NCI-H2196 treated with DMSO at 0.1 percent for 48 hours (cell line): ENCODE results near the gene INTS6.
"Not testable (repeated sequence)": the region's sequence is repeated elsewhere in the genome, so short reads cannot be mapped to it uniquely, and the experiment has no call there.

Experiments
- DNase-seq: peaks from one replicate; lab custom pipeline; 2025; ENCODE audit not compliant: unreplicated experiment; lab: John Stamatoyannopoulos, UW

INTS6 gene

DNA sequence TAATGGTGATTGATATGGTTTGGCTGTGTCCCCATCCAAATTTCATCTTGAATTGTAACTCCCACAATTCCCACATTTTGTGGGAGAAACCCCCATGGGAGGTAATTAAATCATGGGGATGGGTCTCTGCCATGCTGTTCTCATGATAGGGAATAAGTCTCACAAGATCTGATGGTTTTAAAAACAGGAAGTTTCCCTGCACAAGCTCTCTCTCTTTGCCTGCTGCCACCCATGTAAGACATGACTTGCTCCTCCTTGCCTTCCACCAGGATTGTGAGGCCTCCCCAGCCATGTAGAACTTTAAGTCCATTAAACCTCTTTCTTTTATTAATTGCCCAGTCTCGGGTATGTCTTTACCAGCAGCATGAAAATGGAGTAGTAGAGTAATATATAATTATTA lies 37.5 kb downstream of the INTS6 start:
- DNase-seq, result not testable (repeated sequence)

DNA sequence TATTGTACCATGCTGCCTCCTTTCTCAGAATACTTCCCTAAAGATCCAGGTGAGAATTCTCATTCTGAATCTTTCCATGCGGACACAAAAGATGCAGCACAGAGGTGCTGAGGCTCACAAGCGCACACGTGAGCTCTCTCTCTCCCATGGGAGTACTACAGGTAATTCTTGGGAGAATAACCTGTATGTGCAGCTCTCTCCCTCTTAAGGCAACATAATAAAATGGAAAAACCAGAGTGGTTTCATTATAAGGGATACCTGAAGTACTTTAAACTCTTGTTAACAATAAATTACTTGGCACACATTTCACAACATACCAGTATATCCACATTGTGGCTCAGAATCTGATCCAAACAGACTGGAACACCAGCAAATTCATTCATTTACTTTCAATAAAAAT lies 40.4 kb downstream of the INTS6 start:
- DNase-seq, result no peak

DNA sequence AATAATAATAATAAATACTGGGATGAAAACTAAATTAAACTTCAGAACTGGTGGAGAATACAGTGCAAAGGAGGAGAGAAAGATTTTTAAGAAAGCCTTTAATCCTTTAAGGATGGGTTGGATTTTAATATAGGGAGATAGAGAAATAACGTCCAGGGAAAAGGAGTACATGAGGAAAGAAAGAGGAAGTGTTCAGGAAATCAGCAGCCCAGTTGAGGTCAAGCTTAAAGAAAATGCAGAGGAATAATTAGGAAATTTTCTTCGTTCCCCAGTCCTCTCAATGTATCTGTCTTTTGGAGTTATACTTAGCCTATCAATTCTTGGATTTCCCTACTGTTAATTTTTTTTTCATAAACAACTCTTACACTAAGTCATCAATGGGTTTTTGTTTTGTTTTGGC lies 47.7 kb downstream of the INTS6 start:
- DNase-seq, result no peak

DNA sequence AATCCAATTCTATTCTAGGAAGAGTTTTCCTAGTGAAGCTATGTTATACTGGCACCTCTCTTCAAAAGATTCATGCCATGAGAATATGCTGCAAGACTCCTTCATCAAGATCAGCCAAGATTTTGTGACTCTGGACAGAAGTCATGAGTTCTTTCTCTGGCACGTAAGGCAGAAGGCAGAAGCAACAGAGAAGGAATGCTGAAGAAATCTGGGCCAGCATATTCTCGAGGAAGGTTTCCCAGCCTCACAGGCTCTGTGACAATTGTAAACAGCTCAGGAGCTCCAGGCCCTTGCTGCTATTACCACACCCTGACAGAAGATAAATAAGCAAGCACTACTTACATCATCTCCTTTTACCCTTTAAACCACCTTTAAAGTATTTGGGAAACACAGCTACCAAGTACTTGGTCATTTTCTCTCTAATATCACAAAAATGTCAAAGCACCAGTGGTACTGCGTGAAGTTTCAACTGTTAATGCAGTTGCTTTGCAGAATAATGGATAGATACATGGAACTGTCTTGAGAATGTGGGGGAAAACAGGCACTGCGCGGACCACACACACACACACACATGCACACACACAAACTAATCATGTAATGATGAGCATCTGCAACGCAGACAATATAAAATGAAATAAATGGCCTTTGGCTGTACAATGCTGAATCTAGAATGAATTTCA lies 55.4 kb downstream of the INTS6 start:
- DNase-seq, result no peak

DNA sequence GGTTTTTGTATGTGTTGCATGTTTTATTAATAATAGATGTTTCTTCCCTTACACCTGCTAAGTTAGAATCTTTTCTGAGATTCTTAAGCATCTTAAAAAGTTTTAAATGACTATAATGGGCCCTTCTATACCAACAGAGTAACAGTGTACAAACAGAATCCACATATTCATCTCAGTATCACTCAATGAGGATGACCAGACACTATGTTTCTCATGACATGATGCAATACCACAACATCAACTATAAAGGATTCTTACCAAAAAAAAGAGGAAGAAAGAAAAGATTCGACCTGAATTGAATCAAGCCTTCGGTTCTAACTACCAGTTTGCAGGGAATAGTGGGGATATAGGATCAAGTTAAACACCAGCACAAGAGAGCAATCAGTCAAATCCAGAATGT lies 56.5 kb downstream of the INTS6 start:
- DNase-seq, result no peak

DNA sequence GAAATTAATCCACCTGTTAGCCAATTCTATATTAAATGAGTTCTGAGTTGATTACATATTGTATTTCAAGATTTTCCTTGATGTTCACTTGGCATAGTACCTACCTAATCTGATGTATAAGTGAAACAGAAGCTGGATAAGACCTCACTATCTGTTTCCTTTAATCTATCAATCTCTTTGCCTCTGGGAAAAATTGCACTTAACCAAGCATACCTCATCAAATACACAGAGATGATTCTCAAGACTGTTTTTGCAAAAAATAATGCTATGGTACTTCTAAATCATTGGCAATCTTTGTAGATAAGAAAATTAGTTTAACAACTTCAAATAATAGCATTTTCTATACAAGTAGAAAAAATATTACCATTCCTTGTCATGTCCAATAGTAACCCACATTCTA lies 58.1 kb downstream of the INTS6 start:
- no peak for DNase-seq

DNA sequence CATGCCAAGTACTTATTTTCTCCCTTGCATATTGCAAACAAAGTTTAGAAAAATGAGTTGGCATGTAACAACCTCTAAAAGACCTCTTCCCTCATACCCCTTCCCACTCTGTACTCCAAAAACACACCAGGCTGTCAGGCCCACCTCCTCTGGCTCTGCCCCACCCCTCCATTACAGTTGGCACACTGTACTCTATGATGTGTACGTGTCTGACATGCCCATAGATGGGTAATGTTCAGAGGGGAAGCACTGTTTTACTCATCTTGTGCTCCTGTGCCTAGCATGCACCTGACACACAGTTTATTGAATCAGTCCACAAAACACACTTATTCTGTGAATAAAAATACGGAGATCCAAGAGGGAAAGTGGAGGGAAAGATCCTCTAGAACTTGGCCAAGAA lies 67.7 kb downstream of the INTS6 start:
- DNase-seq, result no peak

DNA sequence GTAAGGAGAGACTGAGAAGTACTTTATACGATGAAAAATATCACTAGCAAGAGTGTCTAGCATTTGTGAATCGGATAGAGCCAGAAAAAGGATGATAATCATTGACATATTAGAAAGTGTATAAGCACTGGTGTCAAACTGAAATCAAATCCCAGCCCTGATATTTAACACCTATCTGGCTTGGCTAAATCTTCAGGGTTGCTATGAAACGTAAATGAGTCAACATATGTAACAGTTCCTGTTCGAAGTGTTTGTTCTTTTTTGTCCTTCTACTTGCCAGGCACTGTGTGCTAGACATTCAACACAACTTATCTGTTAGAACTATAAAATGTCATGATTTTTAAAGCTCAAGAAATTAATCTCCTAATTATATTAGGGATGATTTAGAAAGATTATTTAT lies 72.6 kb downstream of the INTS6 start:
- peak; percentile 1 for DNase-seq

DNA sequence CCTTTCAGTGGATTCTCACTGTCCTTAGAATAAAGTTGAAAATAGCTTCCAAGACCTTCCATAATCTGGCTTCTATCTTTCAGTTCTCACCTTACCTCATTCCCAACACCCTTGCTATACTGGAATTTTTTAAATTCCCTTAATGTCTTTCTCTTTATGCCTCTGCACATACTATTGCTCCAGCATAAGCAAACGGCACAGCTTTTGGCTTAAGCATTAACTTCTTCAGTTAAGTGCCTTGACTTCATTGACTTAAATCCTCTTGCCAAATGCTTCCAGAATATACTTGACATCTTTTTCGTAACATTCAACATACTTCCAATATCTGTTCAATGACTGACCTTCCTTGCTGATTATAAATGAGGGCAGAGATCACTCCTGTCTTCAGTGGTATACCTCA lies 79.4 kb downstream of the INTS6 start:
- DNase-seq, result no peak

DNA sequence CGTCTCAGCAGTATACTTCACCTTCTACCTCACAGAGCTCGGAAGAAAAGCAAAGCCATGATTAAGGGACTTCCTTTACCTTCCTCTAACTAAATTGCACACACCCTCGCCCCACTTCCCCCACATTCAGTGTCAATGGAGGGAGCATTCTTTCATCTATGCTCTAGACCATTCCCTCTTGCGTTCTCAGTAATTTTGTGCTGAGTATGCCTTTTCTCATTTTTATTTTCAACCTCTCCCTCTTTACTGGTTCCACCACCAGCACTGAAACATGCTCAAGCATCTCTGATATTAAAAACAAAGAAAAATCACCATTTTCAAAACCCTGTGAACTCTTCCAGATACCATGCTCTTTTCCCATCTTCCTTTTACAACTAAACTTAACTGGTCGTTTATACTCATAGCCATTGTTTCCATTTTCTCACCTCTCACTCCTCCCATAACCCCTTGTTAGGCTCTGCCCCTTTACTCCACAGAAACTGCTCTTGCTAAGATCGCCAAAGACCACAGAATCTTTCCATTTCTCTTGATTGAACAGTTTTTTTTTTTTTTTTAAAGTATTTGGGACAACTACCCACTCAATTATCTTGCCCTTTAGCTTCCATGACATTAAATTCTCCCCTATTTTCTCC lies 81.0 kb downstream of the INTS6 start:
- DNase-seq, result no peak

DNA sequence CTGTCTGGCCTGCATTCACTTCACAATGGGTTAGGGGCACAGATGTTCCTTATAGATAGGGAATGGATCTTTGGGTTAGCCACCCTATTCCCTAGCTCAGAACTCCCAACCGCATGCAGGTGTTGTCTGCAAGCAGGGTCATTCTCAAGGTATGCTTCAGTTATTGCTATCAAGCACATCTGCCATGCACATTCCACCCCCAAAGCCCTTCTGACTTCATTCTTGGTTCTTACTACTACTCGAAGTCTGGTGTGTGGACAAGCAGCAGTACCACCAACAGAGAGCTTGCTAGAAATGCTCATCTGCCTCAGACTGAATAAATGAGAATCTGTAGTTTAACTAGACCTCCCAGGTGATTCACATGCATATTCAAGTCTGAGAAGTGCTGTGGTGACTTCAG lies 82.0 kb downstream of the INTS6 start:
- no peak for DNase-seq

DNA sequence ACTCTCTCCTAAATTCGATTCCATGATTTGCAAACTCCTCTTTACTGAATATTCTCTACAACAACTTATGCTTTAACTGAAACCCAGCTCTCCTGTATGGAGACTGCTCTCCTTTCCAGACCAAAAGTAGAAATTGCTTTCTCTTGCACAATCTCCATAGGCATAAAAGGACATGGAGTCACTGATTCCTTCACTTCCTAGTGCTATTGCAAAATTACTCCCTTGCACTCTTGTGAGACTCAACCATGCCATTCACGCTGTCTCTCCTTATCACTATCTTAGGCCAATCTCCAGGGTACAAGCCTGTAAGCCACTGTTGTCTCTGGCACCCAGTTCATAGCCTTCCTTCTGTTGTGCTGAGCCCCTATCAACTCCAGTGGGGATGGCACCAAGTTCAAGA lies 82.7 kb downstream of the INTS6 start:
- no peak for DNase-seq

DNA sequence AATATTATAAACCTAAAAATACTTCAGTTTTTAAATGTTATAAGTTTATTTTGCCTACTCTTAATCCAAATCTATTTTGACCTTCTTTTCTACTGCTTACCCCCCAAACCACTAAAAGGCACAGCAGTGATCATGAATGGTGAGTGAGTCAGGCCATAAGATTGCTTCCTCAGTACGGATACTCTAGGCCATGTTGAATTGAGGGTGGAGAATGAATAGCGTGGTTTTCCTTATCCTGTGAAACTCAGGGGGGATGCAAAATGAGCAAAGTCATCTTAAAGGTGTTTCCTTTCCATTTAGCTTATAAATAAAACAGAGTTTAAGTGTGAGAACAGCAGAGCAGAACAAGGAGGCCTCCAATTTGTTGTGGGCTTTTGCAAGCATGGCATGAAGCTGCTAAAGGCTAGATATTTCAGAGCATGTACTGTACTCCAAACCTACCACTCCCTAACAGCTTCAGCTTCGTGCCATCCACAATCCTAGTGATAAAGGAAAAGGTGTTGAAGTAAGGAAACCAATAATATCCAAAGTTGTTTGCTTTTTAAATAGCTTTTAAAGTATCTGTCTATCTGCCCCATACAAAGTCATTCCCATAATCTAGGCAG lies 88.3 kb downstream of the INTS6 start:
- no peak for DNase-seq

DNA sequence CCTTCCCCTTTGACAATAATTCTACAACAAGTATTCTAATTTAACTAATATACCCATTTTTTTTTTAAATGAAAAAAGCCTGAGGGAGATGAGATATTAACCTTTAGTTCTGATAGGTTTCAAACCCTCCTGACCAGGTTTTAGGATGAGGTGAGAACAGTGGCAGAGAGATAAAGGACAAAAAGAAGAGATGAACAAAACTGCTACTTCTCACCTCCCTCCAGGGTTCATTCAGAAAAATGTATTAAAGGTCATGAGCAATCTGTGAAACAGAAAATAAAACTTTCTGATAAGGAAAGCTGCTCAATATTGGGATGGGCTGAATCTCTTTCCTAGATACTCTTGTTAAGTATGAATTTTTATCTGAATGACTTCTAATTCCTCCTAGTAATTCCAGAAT lies 89.2 kb downstream of the INTS6 start:
- DNase-seq, result no peak

DNA sequence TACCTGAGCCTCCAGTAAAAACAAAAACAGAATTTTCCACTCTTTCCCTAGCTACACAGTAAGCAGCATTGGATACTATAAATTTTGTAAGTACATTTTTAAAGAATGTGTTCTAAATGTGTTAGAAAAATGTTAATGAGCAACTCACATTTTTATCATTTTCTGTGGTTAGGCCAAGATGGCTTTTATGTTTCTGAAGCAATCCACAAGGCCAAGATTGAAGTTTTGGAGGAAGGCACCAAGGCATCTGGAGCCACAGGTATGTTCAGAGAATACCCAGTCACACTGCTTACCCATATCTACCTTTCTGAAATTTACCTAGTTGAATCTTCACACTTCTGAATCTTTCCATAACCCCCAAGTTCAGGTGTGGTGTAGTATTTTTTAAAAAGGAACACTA lies 91.7 kb downstream of the INTS6 start:
- DNase-seq, result no peak

DNA sequence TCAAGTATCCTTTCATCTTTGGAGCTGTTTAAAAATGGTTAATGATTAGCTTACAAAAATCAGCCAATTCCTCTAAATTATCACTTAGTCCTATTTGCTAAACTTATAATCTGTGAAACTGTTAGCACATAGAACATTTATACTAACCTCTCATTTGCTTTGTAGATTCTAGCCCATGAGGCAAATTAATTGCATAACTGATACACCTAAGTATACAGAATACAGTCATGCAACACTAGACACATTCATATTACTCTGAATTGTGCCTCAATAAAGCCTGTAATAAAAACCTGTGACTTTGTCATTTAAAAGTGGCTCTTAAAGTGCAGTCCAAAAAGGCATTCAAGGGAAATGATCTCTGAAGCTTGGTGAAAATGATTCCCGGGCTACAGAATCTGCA lies 92.3 kb downstream of the INTS6 start:
- DNase-seq, result no peak

DNA sequence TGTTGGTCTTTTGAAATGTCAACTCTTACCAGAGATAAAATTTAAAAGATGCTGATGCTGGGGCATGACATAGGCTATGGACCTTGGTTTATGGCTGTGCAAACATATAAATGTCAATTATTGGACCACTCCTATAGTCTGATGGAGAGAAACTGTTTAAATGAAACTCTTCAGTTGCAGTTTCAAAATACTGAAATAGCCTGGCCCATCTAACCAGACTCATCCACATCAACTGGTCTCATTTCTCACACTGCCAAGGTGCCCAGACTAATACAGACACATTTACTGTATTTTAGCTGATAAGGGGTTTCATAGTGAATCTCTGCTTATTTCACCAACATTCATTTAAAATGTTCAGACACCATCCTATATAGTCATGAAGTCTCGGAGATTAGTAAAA lies 93.5 kb downstream of the INTS6 start:
- no peak for DNase-seq

DNA sequence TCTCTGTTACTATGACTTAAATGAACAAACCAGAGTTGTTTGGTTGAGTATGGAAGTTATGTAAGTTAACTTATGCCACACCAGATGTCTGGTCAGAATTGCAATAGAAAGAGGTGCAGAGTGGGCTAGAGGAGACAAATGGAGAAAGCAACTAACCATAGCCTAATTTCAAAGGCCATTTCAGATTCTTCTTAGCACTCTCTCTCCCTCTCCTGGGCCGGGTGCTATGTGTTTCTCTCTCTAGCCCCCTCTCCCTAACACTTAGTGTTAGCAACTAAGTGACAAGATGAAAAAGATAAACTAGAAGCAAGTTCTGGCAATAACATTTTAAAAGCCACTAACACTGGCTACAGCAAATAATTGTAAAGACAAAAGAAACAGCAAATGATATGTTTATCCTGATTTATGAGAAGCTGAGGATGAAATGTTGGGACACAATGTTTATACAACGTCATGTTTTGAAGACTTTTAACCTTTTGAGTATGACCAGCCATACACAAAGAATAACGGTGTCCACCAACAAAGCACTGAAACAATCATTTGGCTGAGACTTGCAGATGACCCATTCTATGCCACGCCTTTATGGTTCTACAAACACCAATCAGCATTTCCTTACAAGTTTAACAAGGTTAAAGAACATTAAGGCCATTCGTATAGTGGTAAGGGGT lies 94.8 kb downstream of the INTS6 start:
- no peak for DNase-seq

DNA sequence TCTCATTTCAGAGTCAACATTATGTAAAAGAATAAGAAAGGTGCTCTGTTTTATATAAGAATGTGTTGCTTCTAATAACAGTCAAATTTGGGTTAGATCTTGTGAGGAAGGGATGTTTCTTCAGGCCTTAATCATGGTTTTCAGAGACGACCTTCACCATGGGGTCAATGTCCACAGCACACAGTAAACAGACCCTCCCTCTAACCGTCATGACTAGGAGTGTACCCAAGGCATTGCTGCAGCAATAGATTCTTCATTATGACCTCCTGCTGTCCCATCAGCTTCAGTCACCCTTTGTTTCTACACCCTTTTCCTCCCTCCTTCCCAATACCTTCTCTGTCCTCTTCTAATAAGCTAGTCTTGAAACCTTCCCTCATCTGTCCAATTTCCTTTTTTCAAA lies 97.6 kb downstream of the INTS6 start:
- no peak for DNase-seq

DNA sequence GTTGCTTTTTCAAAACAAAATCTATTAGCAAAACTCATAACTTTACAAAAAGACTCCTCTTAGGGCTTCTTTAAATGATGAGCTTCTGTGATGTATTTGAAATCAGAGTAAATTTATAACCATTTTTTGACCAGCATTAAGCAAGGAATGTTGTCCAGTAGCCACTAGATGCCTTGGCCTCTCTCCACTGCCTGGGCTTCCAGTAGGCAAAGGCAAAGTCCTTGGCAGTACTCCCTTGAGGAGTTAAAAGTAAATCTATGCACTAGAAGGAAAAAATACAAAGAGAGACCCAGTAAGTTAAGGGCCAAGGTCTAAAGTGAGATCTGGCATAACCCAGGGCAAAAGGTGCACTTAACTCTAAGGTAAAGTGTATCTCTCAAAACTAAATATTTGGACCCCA lies 103.8 kb downstream of the INTS6 start:
- DNase-seq, result no peak

DNA sequence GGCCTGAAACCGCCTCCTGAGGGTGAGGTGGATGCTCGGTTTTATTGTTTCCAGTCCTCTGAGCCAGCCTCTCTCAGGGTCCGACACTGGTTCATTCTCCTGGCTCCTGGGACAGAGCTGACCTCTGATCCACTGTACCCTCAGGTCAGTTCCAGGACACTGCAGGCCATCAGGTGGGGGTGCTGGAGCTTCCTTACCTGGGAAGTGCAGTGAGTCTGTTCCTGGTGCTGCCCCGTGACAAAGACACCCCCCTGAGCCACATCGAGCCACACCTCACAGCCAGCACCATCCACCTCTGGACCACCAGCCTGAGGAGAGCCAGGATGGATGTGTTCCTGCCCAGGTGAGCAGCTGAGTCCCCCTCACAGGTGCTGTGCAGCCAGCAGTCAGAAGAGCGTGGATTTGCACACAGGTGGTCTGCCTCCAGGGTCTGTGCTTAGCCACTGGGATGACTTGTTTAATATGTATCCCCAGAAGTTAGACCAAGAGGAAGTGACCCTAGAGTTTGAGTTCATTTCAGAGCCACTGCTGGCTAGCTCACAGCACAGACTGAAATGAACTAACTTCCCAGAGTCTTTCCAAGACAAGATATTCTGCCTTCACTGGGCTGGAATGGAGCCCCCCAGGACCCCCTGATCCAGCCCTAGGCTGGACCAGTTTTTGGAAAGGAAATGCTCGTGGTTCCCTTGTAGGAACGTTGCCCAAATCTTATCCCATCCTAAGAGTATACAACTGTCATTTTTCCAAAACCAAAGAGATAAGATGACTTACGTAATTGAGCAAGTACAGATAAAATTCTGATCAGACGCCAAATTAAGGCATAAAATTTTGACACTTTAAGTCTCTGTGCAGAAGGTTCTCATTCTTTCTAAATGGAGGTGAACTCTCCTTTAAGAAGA lies 104.5 kb downstream of the INTS6 start:
- no peak for DNase-seq
